HCT116 (cell line): Measurements from ENCODE around the gene SND1.

Source experiments
- CEBPB ChIP-seq: IDR thresholded peaks from 2 replicates; pipeline ENCODE4 v1.6.1; 2012; ENCODE audit warnings: low read depth
- POLR2AphosphoS5 ChIP-seq: IDR thresholded peaks from 2 replicates; pipeline ENCODE4 v1.6.1; 2011; ENCODE audit warnings: mild to moderate bottlenecking, low read depth, low read length, moderate library complexity
- RAD21 ChIP-seq: IDR thresholded peaks from 2 replicates; pipeline ENCODE4 v1.6.1; 2012; ENCODE audit warnings: low read depth, mild to moderate bottlenecking
- ZNF274 ChIP-seq: fragments of 200-500 bp; sonication (Bioruptor generic); IDR thresholded peaks from 2 replicates; pipeline ENCODE4 v1.6.1; 2014; ENCODE audit warnings: mild to moderate bottlenecking, low read depth, low read length, inconsistent platforms
- TF ChIP-seq, protein P1 (sequence below), 3 experiments: fragments of 200-600 bp in 1 of 3; sonication (generic) in 1 of 3; IDR thresholded peaks in 2 of 3; conservative IDR thresholded peaks in 1 of 3; 2 replicates each; pipeline ENCODE4 v1.5.1; 2012 to 2017; ENCODE audit warnings: low read depth in 2 of 3, low read length in 2 of 3, antibody characterized with exemption in 1 of 3, borderline replicate concordance in 1 of 3, control low read depth in 1 of 3, mild to moderate bottlenecking in 1 of 3, mixed read lengths in 1 of 3, mixed run types in 1 of 3, moderate library complexity in 1 of 3; ENCODE audit not compliant: insufficient read depth in 1 of 3

DNA sequence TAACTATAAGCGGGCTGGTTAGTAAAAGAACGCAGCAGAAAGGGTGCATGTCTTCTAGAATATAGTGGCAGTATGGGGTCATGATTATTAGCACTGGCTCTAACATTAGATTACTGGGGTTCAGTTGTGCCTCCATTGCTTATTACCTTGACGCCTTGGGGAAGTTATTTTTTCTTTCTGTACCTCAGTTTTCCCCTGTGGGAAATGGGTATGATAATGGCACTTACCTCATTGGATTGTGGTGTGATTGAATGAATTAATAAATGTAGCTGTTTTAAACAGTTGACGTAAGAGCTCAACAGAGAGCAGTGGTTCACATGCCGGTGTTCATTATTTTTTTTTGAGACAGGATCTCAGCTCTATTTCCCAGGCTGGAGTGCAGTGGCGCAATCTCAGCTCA, 262.7 kb downstream of the SND1 start:
- TF ChIP-seq ZNF274 = no peak
- TF ChIP-seq, protein P1, sequence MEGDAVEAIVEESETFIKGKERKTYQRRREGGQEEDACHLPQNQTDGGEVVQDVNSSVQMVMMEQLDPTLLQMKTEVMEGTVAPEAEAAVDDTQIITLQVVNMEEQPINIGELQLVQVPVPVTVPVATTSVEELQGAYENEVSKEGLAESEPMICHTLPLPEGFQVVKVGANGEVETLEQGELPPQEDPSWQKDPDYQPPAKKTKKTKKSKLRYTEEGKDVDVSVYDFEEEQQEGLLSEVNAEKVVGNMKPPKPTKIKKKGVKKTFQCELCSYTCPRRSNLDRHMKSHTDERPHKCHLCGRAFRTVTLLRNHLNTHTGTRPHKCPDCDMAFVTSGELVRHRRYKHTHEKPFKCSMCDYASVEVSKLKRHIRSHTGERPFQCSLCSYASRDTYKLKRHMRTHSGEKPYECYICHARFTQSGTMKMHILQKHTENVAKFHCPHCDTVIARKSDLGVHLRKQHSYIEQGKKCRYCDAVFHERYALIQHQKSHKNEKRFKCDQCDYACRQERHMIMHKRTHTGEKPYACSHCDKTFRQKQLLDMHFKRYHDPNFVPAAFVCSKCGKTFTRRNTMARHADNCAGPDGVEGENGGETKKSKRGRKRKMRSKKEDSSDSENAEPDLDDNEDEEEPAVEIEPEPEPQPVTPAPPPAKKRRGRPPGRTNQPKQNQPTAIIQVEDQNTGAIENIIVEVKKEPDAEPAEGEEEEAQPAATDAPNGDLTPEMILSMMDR (IDR thresholded peaks at IDR 0.05 in 2 of 3, conservative IDR thresholded peaks at IDR 0.05 in 1 of 3; ENCODE audit: borderline replicate concordance in 1 of 3, insufficient read depth in 1 of 3, low read depth in 2 of 3, low read length in 2 of 3) = no peak
- no peak for TF ChIP-seq POLR2AphosphoS5
- TF ChIP-seq RAD21 = no peak
- TF ChIP-seq CEBPB = no peak
